ENCODE data around the gene PDE8B.

The PDE8B gene

GRCh38 chr5:77390795-77391194 is 180.3 kb downstream of the PDE8B start:
- TF ChIP-seq EGR1 (IDR thresholded peaks at IDR 0.05) (no peak), RAD21 (IDR thresholded peaks at IDR 0.05; ENCODE audit: low read depth) (no peak), FOXM1 (IDR thresholded peaks at IDR 0.05; ENCODE audit: borderline replicate concordance, low read depth) (no peak), CREB1 (IDR thresholded peaks at IDR 0.05; ENCODE audit: low read depth) (no peak), NFIC (IDR thresholded peaks at IDR 0.05) (no peak), EP300 (IDR thresholded peaks at IDR 0.05; ENCODE audit: borderline replicate concordance) (no peak), TAF1 (IDR thresholded peaks at IDR 0.05; ENCODE audit: low read depth) (no peak), ZBTB7A (IDR thresholded peaks at IDR 0.05; ENCODE audit: low read depth) (no peak), TEAD4 (IDR thresholded peaks at IDR 0.05) (no peak), TCF12 (IDR thresholded peaks at IDR 0.05; ENCODE audit: low read depth) (no peak), CEBPB (IDR thresholded peaks at IDR 0.05) (no peak), REST (IDR thresholded peaks at IDR 0.05; ENCODE audit: low read depth) (no peak), YY1 (IDR thresholded peaks at IDR 0.05; ENCODE audit: low read depth) (no peak), USF1 (IDR thresholded peaks at IDR 0.05) (no peak), MAX (IDR thresholded peaks at IDR 0.05) (no peak)

- TF ChIP-seq TAF1 (IDR thresholded peaks at IDR 0.05; ENCODE audit: low read depth) (no peak), FOXM1 (IDR thresholded peaks at IDR 0.05; ENCODE audit: borderline replicate concordance, low read depth) (no peak), ZBTB7A (IDR thresholded peaks at IDR 0.05; ENCODE audit: low read depth) (no peak), YY1 (IDR thresholded peaks at IDR 0.05; ENCODE audit: low read depth) (no peak), EGR1 (IDR thresholded peaks at IDR 0.05) (no peak), USF1 (IDR thresholded peaks at IDR 0.05) (no peak), RAD21 (IDR thresholded peaks at IDR 0.05; ENCODE audit: low read depth) (no peak), EP300 (IDR thresholded peaks at IDR 0.05; ENCODE audit: borderline replicate concordance) (no peak), TCF12 (IDR thresholded peaks at IDR 0.05; ENCODE audit: low read depth) (no peak), TEAD4 (IDR thresholded peaks at IDR 0.05) (no peak), MAX (IDR thresholded peaks at IDR 0.05) (no peak), REST (IDR thresholded peaks at IDR 0.05; ENCODE audit: low read depth) (no peak), CREB1 (IDR thresholded peaks at IDR 0.05; ENCODE audit: low read depth) (no peak), CEBPB (IDR thresholded peaks at IDR 0.05) (no peak), NFIC (IDR thresholded peaks at IDR 0.05) (no peak)
Measured at GRCh38 chr5:77391240-77391765, 180.8 kb downstream of the PDE8B start.

- TF ChIP-seq NFIC (IDR thresholded peaks at IDR 0.05) (no peak), CEBPB (IDR thresholded peaks at IDR 0.05) (no peak), FOXM1 (IDR thresholded peaks at IDR 0.05; ENCODE audit: borderline replicate concordance, low read depth) (no peak), ZBTB7A (IDR thresholded peaks at IDR 0.05; ENCODE audit: low read depth) (no peak)
Measured at GRCh38 chr5:77394064-77394715, 183.7 kb downstream of the PDE8B start.

GRCh38 chr5:77396017-77396416 is 185.5 kb downstream of the PDE8B start:
- TF ChIP-seq MAX (IDR thresholded peaks at IDR 0.05) (no peak), CREB1 (IDR thresholded peaks at IDR 0.05; ENCODE audit: low read depth) (no peak)

- TF ChIP-seq EP300 (IDR thresholded peaks at IDR 0.05; ENCODE audit: borderline replicate concordance) (no peak), RAD21 (IDR thresholded peaks at IDR 0.05; ENCODE audit: low read depth) (no peak), REST (IDR thresholded peaks at IDR 0.05; ENCODE audit: low read depth) (no peak), CEBPB (IDR thresholded peaks at IDR 0.05) (no peak), ZBTB7A (IDR thresholded peaks at IDR 0.05; ENCODE audit: low read depth) (no peak), FOXM1 (IDR thresholded peaks at IDR 0.05; ENCODE audit: borderline replicate concordance, low read depth) (no peak), TAF1 (IDR thresholded peaks at IDR 0.05; ENCODE audit: low read depth) (no peak), MAX (IDR thresholded peaks at IDR 0.05) (no peak), CREB1 (IDR thresholded peaks at IDR 0.05; ENCODE audit: low read depth) (no peak), EGR1 (IDR thresholded peaks at IDR 0.05) (no peak)
Measured at GRCh38 chr5:77397686-77398292, 187.3 kb downstream of the PDE8B start.

All from Ishikawa (cell line).